GM19193 (cell line): ENCODE measurements around the gene PHRF1.

Experiments used
- POLR2A ChIP-seq: IDR thresholded peaks from 4 replicates; pipeline ENCODE4 v1.6.1; 2011; ENCODE audit not compliant: insufficient read depth, insufficient read length; ENCODE audit errors: extremely low read depth

The PHRF1 gene

DNA sequence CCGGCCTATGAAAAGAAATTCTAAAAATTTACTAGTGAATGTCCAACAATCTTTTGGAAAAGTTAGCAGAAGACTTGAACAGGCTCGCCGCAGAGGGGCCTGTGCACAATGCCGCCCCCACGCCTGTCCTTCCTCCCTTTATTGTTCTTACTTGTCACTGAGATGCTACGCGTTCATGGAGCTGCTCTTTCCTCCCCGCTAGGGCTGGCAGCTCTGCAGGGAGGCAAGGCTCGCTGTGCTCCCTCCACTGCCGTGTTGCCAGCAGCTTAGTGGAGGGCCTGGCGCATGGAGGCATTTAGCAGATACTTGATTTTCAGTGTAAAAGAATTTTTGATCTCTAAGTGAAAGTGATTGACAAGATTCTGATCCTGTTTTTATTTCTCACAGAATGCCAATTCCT lies 14.7 kb downstream of the PHRF1 start:
- no peak for TF ChIP-seq POLR2A

DNA sequence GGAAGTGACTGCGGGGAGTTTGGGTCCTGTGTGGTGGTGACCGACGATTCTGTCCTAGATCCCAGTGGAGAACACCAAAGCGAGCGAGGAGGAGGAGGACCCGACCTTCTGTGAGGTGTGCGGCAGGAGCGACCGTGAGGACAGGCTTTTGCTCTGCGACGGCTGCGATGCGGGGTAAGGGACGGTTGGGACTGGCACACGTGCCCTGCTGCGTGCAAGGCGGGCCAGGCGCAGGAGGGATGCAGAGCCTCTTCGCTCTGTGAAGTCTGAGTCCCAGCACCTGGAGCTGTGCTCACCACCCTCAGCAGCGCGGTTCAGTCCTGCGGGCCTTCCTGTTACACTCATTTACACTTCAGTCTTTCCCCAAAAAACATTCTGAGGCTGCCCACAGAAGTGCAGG lies 16.2 kb downstream of the PHRF1 start:
- TF ChIP-seq POLR2A = no peak

DNA sequence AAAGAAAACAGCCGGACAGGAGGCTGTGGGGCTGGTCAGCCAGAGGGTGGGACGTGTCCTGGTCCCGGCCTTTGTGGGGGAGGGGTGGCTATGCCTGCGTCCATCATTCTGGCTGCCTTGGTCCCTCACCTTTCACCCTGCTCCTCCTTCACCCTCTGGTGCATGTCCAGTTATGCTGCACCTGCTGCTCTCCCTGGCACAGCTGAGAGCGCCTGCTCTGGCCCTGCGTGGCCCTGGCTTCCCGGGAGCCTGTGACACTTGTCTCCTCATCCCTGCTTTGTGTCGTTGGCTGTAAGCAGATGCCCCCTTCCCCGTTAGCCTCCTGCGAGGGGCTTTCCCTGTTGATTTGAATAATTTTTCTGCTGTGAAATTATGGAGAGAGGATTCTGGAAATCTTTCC lies 16.6 kb downstream of the PHRF1 start:
- no peak for TF ChIP-seq POLR2A

DNA sequence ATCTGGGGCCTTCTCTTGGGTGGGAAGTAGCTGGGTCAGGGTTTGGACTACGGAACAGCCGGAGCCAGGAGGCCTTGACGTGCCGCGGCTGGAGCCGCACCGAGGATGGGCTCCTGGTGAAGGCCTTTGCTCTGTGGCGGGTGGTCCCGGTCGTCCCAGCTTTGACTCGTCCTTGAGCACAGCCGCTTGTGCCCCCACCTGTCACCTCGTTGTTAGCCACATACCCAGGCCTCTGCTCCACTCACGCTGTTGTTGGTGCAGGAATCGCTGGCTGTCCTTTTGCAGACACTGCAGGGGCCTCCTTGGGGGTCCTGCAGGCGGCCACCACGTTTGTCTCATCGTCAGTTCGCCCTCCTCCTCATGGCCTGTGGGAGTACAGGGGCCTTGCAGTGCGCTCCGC lies 17.1 kb downstream of the PHRF1 start:
- TF ChIP-seq POLR2A = no peak

DNA sequence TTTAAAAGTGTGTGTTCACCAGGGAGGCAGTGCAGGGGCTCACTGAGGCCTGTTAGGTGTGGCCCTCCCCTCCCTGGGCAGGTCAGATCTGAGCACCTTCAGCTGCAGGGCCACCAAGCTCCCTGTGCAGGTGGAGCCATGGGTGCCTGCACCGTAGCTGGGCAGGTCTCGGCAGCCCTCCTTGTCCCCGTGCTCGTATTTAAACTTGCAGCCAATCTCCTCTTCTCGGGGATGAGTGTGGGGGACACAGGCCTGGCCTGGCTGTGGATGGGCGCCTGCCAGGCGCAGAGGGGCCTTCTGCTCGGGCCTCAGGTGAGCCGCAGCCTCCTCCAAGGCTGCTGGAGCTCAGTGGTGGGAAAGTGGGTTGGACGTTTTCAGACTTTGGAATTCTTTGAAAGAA lies 19.1 kb downstream of the PHRF1 start:
- no peak for TF ChIP-seq POLR2A

DNA sequence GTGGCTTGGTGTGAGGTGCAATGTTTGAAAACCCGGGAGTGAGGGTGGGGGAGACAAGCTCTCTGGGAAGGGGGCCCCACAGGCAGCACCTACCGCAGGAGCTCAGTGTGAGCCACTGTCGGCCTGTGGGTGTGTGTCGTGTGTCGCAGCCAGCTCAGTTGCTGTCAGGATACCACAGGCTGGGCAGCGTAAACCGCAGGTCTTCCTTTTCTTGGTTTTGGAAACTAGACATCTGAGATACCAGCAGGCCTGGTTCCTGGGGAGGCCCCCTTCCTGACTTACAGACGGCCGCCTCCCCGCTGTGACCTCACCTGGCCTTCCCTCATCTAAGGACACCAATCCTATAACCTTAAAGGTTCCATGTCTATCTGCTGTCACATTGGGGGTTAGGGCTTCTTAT lies 20.1 kb downstream of the PHRF1 start:
- no peak for TF ChIP-seq POLR2A

DNA sequence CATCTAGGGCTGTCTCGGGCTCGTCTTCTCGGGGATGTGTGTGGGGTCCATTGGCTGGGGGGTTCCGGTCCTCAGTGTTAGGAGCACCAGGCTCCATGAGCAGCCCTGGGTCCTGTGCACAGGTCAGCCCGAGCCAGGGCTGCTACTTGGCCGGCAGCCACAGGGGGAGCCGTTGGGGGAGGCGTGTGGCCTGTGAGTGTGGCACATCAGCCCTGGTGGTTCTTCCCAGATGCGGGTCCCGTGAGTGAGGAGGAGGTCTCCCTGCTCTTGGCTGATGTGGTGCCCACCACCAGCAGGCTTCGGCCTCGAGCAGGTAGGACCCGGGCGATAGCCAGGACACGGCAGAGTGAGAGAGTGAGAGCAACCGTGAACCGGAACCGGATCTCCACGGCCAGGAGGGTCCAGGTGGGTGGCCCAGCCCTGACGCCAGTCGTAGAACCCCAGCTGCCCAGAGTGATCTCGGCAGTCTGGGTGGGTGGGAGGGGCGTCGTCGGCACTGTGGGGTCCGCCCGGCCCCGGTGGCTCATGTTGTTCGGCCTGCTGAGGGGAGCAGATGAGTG lies 21.0 kb downstream of the PHRF1 start:
- no peak for TF ChIP-seq POLR2A

DNA sequence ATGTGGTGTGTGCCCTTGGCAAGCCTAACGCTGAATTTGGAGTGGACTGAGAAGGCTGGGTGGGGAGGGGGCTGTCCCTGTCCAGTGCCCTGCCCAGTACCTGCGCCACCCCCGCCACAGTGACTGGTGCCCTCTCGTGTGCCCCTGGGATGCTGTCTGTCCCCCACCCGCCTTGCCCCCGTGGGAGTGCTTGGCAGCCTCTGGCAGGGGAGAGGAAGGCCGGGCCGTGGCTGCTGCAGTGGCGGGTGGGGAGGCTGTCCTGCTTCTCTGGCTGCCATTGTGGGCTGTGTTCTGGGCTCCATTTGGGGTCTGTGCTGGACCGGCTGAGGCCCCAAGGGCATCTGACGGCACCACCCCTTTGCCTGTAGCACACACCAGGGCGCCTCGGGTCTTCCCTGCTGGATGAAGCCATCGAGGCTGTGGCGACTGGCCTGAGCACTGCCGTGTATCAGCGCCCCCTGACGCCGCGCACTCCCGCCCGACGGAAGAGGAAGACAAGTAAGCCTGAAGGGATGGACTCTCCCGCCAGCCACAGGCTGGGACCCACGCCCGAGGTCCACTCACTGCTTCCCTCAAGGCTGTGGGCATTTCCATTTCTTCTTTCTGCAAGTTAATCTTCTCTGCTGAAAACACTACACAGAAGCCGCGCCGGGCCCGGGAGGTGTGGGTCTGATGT lies 21.9 kb downstream of the PHRF1 start:
- no peak for TF ChIP-seq POLR2A

DNA sequence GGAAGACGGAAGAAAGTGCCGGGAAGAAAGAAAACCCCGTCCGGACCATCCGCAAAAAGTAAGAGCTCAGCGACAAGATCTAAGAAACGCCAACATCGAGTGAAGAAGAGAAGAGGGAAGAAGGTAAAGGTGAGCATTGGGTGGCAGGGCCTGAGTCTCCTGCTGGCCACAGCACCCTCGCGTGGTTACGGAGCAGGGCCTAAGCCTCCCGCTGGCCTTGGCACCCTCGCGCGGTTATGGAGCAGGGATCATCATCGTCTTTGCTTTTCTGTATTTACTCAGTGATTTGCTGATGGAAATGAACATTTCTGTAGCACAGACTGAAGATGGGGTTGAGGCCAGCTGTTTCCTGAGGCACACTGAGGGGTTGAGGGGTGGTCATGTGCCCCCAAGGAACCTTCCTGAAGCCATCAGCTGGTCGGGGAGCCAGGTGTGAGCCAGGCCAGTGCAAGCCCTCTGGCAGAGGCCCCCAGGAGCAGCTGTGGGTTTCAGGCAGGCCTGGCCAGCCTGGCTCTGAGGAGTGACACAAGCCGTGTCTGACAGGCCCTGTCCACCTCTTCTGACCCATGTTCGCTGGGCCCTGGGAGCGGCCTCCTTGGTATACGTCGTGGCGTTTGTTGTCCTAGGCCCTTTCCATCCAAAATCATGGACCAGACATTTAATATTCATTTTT lies 25.4 kb downstream of the PHRF1 start:
- TF ChIP-seq POLR2A = no peak

DNA sequence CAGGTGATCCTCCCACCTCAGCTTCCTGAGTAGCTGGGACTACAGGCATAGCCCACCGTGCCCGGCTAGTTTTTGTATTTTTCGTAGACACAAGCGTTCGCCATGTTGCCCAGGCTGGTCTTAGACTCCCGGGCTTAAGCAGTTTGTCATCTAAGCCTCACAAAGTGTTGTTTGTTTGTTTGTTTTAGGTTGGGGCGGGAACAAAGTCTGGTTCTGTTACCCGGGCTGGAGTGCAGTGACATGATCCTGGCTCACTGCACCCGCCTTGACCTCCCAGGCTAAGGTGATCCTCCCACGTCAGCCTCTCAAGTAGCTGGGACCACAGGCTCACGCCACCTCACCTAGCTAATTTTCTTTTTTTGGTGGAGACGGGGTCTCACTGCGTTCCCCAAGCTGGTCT lies 26.9 kb downstream of the PHRF1 start:
- no peak for TF ChIP-seq POLR2A

DNA sequence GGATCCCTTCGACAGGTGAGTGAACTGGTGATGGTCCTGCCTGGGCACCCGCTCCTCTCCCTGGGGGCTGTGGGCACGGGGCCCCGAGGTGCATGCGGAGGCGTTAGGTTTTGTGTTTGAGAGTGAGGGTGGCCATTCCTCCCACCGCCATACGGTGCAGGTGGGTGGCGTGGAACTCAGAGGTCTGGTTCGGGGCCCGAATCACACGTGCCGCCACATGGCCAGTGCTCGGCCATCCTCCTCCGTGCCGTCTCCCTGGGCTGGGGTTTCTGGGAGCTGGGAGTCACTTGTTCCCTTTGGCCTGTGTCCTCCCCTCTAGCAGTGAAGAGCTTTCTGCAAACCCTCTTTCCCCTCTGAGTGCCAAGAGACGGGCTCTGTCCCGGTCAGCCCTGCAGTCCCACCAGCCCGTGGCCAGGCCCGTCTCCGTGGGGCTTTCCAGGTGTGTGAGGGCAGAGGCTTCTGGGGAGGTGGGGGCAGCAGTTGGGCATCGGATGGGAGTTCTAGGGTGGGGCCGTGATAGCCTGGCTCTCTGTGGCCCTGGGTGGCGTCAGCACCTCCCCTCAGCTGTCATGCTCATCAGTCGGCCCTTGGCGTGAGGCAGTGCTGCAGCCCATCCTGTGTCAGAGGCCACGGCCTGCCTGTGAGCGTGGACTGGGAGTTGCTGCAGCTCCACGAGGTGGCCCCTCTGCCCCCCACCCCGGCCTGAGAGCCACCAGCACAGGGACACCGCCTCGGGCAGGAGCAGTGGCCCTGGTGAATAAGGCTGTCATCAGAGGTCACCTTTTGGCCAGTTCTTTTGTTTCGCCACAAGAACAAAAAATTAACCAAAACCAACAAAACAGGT lies 29.2 kb downstream of the PHRF1 start:
- no peak for TF ChIP-seq POLR2A

DNA sequence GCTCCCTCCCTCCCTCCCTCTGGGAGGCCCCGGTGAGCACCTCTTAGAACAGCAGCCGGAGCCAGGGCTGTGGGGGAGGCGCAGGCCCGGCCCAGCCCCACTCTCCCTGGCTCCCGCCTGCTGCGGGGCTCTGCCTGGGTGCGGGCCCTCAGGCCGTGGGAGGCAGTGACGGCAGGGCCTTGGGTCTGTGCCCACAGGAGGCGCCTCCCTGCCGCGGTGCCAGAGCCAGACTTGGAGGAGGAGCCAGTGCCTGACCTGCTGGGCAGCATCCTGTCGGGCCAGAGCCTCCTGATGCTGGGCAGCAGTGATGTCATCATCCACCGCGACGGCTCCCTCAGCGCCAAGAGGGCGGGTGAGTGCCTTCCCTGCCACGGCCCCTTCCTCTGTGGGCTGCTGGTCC lies 30.0 kb downstream of the PHRF1 start:
- no peak for TF ChIP-seq POLR2A

DNA sequence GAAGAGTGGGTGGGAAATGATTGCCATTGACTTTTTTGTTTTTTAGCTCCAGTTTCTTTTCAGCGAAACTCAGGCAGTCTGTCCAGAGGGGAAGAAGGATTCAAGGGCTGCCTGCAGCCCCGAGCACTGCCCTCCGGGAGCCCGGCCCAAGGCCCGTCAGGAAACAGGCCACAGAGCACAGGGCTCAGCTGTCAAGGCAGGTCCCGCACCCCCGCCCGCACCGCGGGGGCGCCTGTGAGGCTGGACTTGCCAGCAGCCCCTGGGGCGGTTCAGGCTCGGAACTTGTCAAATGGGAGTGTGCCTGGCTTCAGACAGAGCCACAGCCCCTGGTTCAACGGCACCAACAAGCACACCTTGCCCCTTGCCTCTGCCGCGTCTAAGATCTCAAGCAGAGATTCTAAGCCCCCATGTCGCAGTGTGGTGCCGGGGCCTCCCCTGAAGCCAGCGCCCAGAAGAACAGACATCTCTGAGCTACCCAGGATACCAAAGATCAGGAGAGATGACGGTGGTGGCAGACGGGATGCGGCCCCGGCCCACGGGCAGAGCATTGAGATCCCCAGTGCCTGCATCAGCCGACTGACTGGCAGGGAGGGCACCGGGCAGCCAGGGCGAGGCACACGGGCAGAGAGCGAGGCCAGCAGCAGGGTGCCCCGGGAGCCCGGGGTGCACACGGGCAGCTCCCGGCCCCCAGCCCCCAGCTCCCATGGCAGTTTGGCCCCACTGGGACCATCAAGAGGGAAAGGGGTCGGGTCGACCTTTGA lies 30.9 kb downstream of the PHRF1 start:
- no peak for TF ChIP-seq POLR2A

DNA sequence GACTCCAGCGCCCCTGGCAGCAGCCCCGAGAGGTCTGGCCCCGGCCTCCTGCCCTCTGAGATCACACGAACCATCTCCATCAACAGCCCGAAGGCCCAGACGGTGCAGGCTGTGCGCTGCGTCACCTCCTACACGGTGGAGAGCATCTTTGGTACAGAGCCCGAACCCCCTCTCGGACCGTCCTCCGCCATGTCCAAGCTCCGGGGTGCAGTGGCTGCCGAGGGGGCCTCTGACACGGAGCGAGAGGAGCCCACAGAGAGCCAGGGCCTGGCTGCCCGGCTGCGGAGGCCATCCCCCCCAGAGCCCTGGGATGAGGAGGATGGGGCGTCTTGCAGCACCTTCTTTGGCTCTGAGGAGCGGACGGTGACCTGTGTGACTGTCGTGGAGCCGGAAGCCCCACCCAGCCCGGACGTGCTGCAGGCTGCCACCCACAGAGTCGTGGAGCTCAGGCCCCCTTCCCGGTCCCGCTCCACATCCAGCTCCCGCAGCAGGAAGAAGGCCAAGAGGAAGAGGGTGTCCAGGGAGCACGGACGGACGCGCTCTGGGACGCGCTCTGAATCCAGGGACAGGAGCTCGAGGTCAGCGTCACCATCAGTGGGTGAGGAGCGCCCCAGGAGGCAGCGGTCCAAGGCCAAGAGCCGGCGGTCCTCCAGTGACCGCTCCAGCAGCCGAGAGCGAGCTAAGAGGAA lies 31.8 kb downstream of the PHRF1 start:
- no peak for TF ChIP-seq POLR2A

DNA sequence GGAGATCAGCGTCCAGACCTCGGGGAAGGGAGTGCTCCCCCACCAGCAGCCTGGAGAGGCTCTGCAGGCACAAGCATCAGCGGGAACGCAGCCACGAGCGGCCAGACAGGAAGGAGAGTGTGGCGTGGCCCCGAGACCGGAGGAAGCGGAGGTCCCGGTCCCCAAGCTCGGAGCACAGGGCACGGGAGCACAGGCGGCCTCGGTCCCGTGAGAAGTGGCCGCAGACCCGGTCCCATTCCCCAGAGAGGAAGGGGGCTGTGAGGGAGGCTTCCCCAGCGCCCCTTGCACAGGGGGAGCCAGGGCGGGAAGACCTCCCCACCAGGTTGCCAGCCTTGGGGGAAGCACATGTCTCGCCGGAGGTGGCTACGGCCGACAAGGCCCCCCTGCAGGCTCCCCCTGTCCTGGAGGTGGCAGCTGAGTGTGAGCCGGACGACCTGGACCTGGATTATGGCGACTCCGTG lies 32.6 kb downstream of the PHRF1 start:
- no peak for TF ChIP-seq POLR2A

DNA sequence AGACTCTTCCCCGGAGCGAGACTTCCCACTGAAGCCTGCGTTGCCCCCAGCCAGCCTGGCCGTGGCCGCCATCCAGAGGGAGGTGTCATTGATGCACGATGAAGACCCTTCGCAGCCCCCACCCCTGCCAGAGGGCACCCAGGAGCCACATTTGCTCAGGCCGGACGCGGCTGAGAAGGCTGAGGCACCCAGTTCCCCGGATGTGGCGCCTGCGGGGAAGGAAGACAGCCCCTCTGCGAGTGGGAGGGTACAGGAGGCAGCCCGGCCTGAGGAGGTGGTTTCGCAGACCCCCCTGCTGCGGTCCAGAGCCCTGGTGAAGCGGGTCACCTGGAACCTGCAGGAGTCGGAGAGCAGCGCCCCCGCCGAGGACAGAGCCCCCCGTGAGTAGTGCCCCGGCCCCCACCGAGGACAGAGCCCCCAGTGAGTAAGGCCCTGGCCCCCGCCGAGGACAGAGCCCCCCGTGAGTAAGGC lies 33.1 kb downstream of the PHRF1 start:
- TF ChIP-seq POLR2A = no peak
